ENCODE data around the gene PLXNB2.

- TF ChIP-seq CTCF (IDR thresholded peaks at IDR 0.05 in 4 of 5, conservative IDR thresholded peaks at IDR 0.05 in 1 of 5) (no peak), POLR2A (IDR thresholded peaks at IDR 0.05) (no peak)
These were observed 29.0 kb downstream of the PLXNB2 start for GRCh38 chr22:50278461-50278860.

Measured in gastrocnemius medialis (tissue), 4 donors.